Vagina (tissue), 2 donors: Measurements from ENCODE around the gene TTC5. TPM values are rescaled to one million over a fixed set of nuclear protein-coding genes. Genes with fewer than 3 reads are reported as not detected.
"Not testable (repeated sequence)": the region's sequence is repeated elsewhere in the genome, so short reads cannot be mapped to it uniquely, and the experiment has no call there.

ENCODE experiments used
- DNase-seq, 2 donors: peaks; one replicate each; pipeline ENCODE4 v3.0.0-alpha.2; 2017; ENCODE audit errors: extremely low spot score in 2 of 2
- H3K27ac ChIP-seq: fragments of 200-600 bp; sonication (generic); one replicate; pipeline ENCODE4 v1.5.1; 2019
- H3K27me3 ChIP-seq: fragments of 200-600 bp; sonication (generic); one replicate; pipeline ENCODE4 v1.5.1; 2019
- H3K36me3 ChIP-seq, 2 donors: fragments of 200-600 bp; sonication (generic); one replicate each; pipeline ENCODE4 v1.5.1; 2017 to 2019
- H3K4me1 ChIP-seq: fragments of 200-600 bp; sonication (generic); one replicate; pipeline ENCODE4 v1.5.1; 2019
- H3K4me3 ChIP-seq, 2 donors: fragments of 200-600 bp; sonication (generic); 1 replicate in 1 of 2; 2 replicates in 1 of 2; pipeline ENCODE4 v1.5.1; 2016 to 2019
- H3K9me3 ChIP-seq: fragments of 200-600 bp; sonication (generic); one replicate; pipeline ENCODE4 v1.5.1; 2019
- POLR2A ChIP-seq, 2 donors: fragments of 450-650 bp; IDR thresholded peaks; one replicate each; pipeline ENCODE4 v1.6.1; 2017; ENCODE audit warnings: antibody characterized with exemption in 2 of 2, mild to moderate bottlenecking in 2 of 2, moderate library complexity in 2 of 2
- POLR2AphosphoS5 ChIP-seq, 2 donors: sonication (generic); formaldehyde crosslinking; IDR thresholded peaks; one replicate each; pipeline ENCODE4 v1.9.0; 2017; ENCODE audit warnings: antibody characterized with exemption in 2 of 2, mild to moderate bottlenecking in 2 of 2, low read depth in 1 of 2; ENCODE audit not compliant: insufficient read depth in 1 of 2
- intact Hi-C: fragments of 100-400 bp; cut with DNase I; formaldehyde crosslinking; loops from one replicate; pipeline ENCODE4 v1.15.1; 2023
- total RNA-seq: library from RNA; depleted of rRNA; stranded (reverse); fragments of >200 nt; gene quantifications from one replicate; pipeline ENCODE4 v1.2.3, GENCODE V29; 2016
- TF ChIP-seq, protein P1 (sequence below), 3 experiments: fragments of 450-650 bp in 2 of 3; fragments of 200-600 bp in 1 of 3; sonication (generic) in 1 of 3; IDR thresholded peaks; one replicate each; pipeline ENCODE4 v1.5.1; 2017 to 2019; ENCODE audit warnings: antibody characterized with exemption in 3 of 3, mild to moderate bottlenecking in 2 of 3, moderate library complexity in 2 of 3

The TTC5 gene
- total RNA-seq, 1 donor from 2014 or later, result 10.8 TPM

DNA sequence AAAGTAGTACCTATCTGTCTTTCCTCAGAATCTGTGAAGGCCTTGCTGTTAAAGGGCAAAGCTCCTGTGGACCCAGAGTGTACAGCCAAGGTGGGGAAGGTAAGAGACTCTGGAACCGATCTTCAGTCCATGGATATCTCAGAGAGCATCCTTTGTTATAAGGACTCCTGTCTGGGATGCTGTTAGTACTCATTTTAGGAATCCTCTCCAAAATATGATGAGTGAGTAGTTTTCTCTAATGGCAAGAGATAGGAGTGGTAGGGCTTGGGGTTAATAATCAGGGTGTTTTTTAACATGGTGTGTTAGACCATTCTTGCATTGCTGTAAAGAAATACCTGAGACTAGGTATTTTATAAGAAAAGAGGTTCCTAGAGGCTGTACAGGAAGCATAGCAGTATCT is 39.6 kb upstream of the TTC5 start:
- H3K27me3 ChIP-seq, result no peaks in the 10 kb centered on the region
- H3K4me1 ChIP-seq, result peaks cover 6% of the 10 kb centered on the region
- intact Hi-C loops, result no loop called here
- no peak for DNase-seq
- TF ChIP-seq POLR2AphosphoS5 (IDR thresholded peaks at IDR 0.05; ENCODE audit: insufficient read depth in 1 of 2, low read depth in 1 of 2) (no peak), POLR2A (IDR thresholded peaks at IDR 0.05) (no peak)
- TF ChIP-seq, protein P1, sequence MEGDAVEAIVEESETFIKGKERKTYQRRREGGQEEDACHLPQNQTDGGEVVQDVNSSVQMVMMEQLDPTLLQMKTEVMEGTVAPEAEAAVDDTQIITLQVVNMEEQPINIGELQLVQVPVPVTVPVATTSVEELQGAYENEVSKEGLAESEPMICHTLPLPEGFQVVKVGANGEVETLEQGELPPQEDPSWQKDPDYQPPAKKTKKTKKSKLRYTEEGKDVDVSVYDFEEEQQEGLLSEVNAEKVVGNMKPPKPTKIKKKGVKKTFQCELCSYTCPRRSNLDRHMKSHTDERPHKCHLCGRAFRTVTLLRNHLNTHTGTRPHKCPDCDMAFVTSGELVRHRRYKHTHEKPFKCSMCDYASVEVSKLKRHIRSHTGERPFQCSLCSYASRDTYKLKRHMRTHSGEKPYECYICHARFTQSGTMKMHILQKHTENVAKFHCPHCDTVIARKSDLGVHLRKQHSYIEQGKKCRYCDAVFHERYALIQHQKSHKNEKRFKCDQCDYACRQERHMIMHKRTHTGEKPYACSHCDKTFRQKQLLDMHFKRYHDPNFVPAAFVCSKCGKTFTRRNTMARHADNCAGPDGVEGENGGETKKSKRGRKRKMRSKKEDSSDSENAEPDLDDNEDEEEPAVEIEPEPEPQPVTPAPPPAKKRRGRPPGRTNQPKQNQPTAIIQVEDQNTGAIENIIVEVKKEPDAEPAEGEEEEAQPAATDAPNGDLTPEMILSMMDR (IDR thresholded peaks at IDR 0.05), result no peak
- H3K36me3 ChIP-seq, result peaks cover 0 to 31% of the 10 kb centered on the region in 2 donors
- no peaks in the 10 kb centered on the region for H3K9me3 ChIP-seq
- H3K4me3 ChIP-seq, result no peak overlapping the region
- no peak overlapping the region for H3K27ac ChIP-seq

DNA sequence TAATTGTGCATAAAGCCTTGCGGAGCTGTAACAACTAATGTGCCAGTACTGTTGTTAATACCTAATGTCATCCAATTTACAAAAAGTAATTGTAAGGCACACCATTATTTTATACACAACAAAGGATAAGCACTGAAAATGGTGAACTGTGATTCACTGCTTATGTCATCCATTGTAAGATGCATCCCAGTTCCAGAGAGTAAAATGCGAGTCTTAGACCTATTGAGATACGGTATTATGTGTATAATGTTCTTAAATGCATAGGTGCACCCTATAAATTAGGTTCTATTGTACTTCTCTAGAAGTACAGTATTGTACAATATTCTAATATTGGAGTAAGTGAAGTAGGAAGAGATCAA is 38.1 kb upstream of the TTC5 start:
- peaks cover 6% of the 10 kb centered on the region for H3K4me1 ChIP-seq
- no peak for DNase-seq
- peak overlapping the region; percentile 66 to 86 for H3K4me3 ChIP-seq
- peaks cover 0 to 16% of the 10 kb centered on the region in 2 donors for H3K36me3 ChIP-seq
- intact Hi-C loops, result loop anchor here (5.0 kb wide), 4 partner anchors 68 to 338 kb away; partner anchors contain the start of genes PIP4P1, RNASE4 and TEP1
- no peaks in the 10 kb centered on the region for H3K9me3 ChIP-seq
- no peaks in the 10 kb centered on the region for H3K27me3 ChIP-seq
- TF ChIP-seq, protein P1 (IDR thresholded peaks at IDR 0.05), result no peak
- TF ChIP-seq POLR2A (IDR thresholded peaks at IDR 0.05), result no peak
- TF ChIP-seq POLR2AphosphoS5 (IDR thresholded peaks at IDR 0.05; ENCODE audit: insufficient read depth in 1 of 2, low read depth in 1 of 2), result no peak
- peak overlapping the region; percentile 96 for H3K27ac ChIP-seq

DNA sequence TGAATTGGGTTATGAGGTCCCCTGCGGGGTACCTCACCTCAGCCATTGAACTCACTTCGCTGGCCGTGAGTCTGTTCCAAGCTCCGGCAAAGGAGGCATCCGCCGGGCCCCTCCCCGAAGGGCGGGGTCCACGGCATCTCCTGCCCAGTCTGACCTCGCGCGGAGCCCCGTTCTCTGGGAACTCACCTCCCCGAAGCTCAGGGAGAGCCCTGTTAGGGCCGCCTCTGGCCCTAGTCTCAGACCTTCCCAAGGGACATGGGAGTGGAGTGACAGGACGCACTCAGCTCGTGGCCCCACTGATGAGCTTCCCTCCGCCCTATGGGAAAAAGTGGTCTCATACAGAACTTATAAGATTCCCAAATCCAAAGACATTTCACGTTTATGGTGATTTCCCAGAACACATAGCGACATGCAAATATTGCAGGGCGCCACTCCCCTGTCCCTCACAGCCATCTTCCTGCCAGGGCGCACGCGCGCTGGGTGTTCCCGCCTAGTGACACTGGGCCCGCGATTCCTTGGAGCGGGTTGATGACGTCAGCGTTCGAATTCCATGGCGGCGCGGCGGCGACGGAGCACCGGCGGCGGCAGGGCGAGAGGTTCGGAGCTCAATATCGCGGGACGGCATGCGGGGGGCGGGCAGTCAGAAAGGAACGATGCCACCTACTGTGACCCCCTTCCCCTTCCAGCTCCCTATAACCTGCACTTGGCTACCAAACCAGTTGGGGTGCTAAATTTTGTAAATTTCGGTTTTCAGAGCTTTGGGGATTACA is 37.5 kb upstream of the TTC5 start, which contains the start of gene PARP2:
Gene PARP2 (plus strand): TSS at position 544 of the 770 bp plus-strand sequence. CDS start 7 bp downstream, at position 551.
- Histone ChIP-seq H3K4me3 (peak within 1 kb of the TSS; percentile 66 to 86), H3K4me1 (peaks cover 6% of the 10 kb centered on the region), H3K27ac (peak within 1 kb of the TSS; percentile 96), H3K36me3 (peaks cover 0 to 11% of the 10 kb centered on the region in 2 donors), H3K9me3 (no peaks in the 10 kb centered on the region), H3K27me3 (no peaks in the 10 kb centered on the region)
- peak; percentile 98 to 99 for DNase-seq
- intact Hi-C loops, result loop anchor here (5.0 kb wide), 4 partner anchors 69 to 339 kb away; partner anchors contain the start of genes PIP4P1, RNASE4 and TEP1
- TF ChIP-seq, protein P1 (IDR thresholded peaks at IDR 0.05), result no peak
- TF ChIP-seq POLR2AphosphoS5 (IDR thresholded peaks at IDR 0.05; ENCODE audit: insufficient read depth in 1 of 2, low read depth in 1 of 2), result peak; percentile 97 to 99
- peak in 1 of 2 donors; percentile 90 for TF ChIP-seq POLR2A (IDR thresholded peaks at IDR 0.05)

DNA sequence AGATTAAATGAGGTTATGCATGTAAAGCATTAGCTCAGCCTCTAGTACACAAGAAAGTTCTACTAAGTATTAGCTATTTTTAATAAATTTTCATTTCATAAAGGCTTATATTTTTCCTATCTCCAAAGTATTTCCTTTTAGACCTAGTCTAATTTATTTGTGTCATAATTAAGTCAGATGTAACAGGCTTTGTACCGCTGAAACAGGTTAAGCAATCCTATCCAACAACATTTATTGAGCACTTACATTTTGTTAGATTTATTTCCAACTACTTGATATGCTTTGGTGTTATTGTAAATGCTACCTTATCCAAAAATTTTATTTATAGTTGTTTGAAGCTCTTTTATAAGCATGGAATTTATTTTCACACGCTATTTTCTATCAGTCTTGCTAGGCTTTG is 35.9 kb upstream of the TTC5 start:
- no peaks in the 10 kb centered on the region for H3K9me3 ChIP-seq
- H3K4me3 ChIP-seq, result peak overlapping the region in 1 of 2 donors; percentile 86
- intact Hi-C loops, result loop anchor here (5.0 kb wide), 4 partner anchors 71 to 341 kb away; partner anchors contain the start of genes PIP4P1, RNASE4 and TEP1
- peaks cover 6% of the 10 kb centered on the region for H3K4me1 ChIP-seq
- H3K27me3 ChIP-seq, result no peaks in the 10 kb centered on the region
- H3K27ac ChIP-seq, result peak overlapping the region; percentile 96
- H3K36me3 ChIP-seq, result peaks cover 0 to 11% of the 10 kb centered on the region in 2 donors
- no peak for TF ChIP-seq POLR2AphosphoS5 (IDR thresholded peaks at IDR 0.05; ENCODE audit: insufficient read depth in 1 of 2, low read depth in 1 of 2)
- no peak for TF ChIP-seq POLR2A (IDR thresholded peaks at IDR 0.05)
- TF ChIP-seq, protein P1 (IDR thresholded peaks at IDR 0.05), result no peak
- DNase-seq, result no peak

DNA sequence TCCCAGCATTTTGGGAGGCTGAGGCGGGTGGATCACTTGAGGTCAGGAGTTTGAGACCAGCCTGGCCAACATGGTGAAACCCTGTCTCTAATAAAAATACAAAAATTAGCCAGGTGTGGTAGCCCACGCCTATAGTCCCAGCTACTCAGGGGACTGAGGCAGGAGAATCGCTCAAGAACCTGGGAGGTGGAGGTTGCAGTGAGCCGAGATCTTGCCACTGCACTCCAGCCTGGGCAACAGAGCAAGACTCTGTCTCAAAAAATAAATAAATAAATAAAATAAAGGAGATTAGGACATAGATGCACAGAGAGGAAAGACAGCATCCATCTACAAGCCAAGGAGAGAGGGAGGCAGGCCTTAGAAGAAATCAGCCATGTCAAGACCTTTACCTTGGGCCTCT is 35.3 kb upstream of the TTC5 start:
- H3K4me3 ChIP-seq, H3K27me3 ChIP-seq, DNase-seq, H3K4me1 ChIP-seq, H3K9me3 ChIP-seq, H3K27ac ChIP-seq, H3K36me3 ChIP-seq: not testable (repeated sequence)
- intact Hi-C loops, result loop anchor here (5.0 kb wide), 4 partner anchors 71 to 341 kb away; partner anchors contain the start of genes PIP4P1, RNASE4 and TEP1
